NCI-H460 (cell line): ENCODE results near the gene PIANP. TPM values are rescaled to one million over a fixed set of nuclear protein-coding genes. Genes with fewer than 3 reads are reported as not detected.
"Not testable (repeated sequence)": the region's sequence is repeated elsewhere in the genome, so short reads cannot be mapped to it uniquely, and the experiment has no call there.

Source experiments
- DNase-seq: peaks from one replicate; pipeline ENCODE4 v3.0.0-alpha.2; 2016; ENCODE audit warnings: low read depth; ENCODE audit errors: extremely low read depth
- polyA plus RNA-seq: library from polyadenylated mRNA; depleted of rRNA; stranded (reverse); fragments of >200 nt; gene quantifications from 2 replicates; pipeline ENCODE4 v1.2.3, GENCODE V29; 2014; cell fraction: nucleus; rRNA removed
- total RNA-seq: library from RNA; depleted of rRNA; stranded (reverse); fragments of >200 nt; shearing (Covaris generic); gene quantifications from 2 replicates; pipeline ENCODE4 v1.2.3, GENCODE V29; 2014; rRNA removed

PIANP gene, protein sequence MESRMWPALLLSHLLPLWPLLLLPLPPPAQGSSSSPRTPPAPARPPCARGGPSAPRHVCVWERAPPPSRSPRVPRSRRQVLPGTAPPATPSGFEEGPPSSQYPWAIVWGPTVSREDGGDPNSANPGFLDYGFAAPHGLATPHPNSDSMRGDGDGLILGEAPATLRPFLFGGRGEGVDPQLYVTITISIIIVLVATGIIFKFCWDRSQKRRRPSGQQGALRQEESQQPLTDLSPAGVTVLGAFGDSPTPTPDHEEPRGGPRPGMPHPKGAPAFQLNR
- not detected in 2 replicates for total RNA-seq
- polyA plus RNA-seq, result not detected in 2 replicates

- no peak for DNase-seq
These were observed at the start of gene PIANP for GRCh38 chr12:6700646-6701051. Gene PIANP (minus strand): TSS chr12:6700815. CDS start chr12:6698061, 2,754 bp downstream.

DNA sequence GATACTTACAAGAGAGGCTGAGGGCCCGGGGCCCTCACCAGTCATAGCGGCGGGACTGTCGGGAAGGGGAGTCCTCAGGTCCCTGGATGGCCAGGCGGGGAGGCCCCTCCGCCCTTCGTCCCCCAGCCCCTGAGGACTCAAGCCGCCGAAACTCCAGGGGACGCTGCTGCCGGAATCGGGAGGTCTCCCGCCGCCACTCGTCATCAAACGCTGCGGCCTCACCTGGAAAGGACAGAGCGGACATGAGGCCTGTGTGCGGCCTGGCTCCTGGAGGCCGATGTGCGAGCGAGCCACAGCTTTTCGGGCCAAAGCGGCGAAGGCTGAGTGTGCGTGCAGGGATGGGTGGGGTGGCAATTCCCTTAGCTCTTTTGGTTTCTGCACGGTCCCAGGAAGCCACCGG is 48.1 kb upstream of the PIANP start:
- no peak for DNase-seq

DNA sequence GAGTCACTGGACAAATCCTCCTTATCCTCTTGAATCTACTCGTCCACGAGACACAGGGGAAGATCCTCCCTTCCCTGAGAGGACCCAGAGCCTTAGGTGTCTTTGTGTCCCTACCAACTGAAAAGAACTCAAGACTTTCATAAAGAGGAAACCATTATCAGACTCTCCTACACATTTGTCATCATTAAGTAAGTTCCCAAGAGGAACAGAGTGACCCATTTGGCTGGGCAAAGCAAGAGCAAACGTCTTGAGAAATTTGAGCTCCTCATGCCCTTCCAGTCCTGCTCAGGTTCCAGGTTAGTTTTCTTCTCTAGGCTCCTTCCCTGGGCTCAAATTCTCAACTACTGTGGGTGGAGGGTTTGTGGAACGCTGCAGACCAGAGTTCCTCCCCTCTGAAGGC is 46.6 kb upstream of the PIANP start:
- DNase-seq, result no peak

DNA sequence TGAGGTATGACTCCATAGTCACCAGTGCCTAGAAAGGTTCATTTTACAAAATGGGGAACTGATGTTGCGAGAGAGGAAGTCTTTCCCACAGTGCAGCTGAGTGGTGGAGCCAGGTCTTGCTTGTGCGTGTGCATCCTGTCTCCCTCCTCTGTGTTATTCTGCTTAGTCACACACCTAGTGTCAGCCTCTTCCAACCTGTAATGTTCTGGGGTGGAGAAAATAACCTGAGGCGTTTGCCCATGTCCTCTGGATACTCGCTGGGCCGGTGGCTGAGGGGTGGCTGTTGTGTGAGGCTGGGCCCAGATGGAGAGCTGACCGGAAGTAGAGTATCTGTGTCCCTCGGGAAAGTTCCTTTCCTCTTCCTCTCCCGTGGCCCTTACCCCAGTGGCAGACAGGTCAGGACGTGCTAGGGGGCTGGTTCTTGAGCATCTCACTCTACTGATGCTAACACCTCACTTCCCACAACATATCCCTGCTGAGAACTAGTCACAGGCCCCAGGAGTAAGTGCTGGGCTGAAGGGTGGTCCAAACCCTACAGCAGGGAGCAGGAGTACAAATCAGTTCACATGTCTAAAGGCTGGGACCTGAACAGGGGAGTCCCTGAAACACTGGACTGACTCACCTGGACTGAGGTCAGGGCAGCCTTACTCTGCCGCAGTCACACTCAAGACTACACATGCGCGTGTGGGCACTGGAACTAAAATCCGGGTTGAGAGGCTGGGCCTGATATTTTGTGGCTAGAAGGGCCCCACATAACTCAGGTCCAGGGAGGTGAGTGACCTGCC is 45.3 kb upstream of the PIANP start:
- DNase-seq, result no peak

GRCh38 chr12:6743300-6743699 is 42.7 kb upstream of the PIANP start:
- DNase-seq, result not testable (repeated sequence)

- no peak for DNase-seq
These were observed 42.2 kb upstream of the PIANP start for GRCh38 chr12:6742834-6743233.

DNA sequence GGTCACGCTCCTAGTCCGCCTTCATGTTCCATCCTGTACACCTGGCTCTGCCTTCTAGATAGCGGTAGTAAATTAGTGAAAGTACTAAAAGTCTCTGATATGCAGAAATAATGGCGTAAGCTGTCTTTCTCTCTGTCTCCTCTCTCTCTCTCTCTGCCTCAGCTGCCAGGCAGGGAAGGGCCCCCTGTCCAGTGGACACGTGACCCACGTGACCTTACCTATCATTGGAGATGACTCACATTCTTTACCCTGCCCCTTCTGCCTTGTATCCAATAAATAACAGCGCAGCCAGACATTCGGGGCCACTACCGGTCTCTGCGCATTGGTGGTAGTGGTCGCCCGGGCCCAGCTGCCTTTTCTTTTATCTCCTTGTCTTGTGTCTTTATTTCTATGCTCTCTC is 41.5 kb upstream of the PIANP start:
- not testable (repeated sequence) for DNase-seq

DNA sequence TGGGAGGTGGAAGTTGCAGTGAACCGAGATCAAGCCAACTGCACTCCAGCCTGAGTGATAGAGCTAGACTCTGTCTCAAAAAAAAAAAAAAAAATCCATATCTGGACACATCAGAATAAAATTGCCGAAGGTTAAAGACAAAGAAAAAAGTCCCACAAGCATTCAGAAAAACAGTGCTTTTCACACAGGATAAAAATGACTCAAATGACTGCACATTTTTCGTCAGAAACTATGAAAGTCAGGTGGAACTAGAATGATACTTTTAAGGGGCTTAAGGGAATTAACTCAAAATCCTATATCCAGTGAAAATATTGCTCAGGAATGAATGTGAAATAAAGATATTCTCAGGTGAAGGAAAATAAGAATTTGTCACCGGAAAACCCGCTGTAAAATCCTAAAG is 36.1 kb upstream of the PIANP start:
- no peak for DNase-seq

- peak; percentile 44 for DNase-seq
These were observed 35.0 kb upstream of the PIANP start for GRCh38 chr12:6735448-6736191.

GRCh38 chr12:6734506-6735387 is 34.1 kb upstream of the PIANP start:
- no peak for DNase-seq

GRCh38 chr12:6730169-6730568 is 29.6 kb upstream of the PIANP start:
- DNase-seq, result no peak

DNA sequence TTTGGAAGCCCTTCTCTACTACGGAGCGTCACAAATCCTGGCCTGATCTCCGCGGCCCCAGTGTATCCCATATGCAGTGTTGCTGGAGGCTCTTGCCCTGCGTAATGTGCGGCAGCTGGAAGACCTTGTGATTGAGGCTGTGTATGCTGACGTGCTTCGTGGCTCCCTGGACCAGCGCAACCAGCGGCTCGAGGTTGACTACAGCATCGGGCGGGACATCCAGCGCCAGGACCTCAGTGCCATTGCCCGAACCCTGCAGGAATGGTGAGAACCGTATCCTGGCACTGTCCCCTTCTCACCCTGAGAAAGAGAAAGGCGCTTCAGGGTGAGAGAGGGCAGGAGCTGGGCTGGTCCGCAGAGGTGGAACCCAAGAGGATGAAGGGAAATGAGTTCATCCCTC is 28.6 kb upstream of the PIANP start:
- DNase-seq, result no peak

DNA sequence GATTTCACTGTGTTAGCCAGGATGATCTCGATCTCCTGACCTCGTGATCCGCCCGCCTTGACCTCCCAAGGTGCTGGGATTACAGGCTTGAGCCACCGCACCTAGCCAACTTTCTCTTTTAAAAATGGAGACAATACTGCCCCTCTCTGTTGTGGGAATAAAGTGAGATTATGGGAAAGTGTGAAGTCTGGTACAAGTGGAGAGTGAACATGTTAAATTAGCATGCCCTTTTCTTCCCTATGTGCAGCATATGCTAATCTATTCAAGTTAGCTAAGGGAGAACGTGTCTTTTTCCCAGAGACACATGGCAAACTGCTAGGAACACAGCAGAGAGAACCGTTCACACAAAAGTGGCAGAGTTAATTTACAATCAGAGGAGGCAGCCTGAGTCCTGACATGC is 24.7 kb upstream of the PIANP start:
- DNase-seq, result no peak

- no peak for DNase-seq
These were observed 23.8 kb upstream of the PIANP start for GRCh38 chr12:6724409-6724797.

DNA sequence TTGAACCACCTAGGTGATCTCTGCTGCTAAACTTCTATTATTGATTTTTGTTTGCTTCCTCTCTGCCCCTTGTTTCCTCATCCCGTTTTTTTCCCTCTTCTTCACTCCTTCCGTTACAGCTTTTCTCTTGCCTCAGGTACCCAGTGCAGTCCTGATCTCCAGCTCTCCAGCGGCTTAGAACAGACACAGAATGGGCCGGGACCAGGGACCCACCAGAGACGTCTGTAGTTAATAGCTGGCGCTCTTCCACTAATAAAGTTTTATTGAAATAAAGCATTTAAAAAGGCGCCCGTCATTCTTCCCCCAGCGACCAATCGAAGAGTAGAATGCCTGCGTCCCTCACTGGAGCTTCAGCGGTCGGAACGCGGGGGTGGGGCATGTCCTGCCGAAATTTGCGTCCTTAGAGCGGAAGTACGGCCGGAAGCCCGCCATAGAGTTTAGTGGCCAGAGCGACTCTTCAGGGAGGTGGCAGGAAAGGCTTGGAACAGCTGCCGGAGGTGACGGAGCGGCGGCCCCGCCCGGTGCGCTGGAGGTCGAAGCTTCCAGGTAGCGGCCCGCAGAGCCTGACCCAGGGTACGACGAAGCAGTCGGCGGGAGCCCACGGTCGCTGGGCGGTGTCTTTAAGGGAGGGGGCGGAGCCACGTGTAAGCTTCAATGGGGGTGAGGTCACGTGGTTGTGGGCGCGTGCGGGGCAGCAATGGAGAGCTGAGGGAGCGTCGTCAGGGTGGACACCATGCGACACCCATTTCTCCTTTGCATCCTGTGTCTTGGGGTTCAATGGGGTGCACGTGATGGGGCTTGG is 23.2 kb upstream of the PIANP start, which contains the start of gene COPS7A:
TSS of gene COPS7A (plus strand) at position 440 of the 802 bp plus-strand sequence. CDS start 611 bp downstream, outside the sequence.
- DNase-seq, result peak; percentile 92

GRCh38 chr12:6722863-6723262 is 22.2 kb upstream of the PIANP start:
- DNase-seq, result no peak

DNA sequence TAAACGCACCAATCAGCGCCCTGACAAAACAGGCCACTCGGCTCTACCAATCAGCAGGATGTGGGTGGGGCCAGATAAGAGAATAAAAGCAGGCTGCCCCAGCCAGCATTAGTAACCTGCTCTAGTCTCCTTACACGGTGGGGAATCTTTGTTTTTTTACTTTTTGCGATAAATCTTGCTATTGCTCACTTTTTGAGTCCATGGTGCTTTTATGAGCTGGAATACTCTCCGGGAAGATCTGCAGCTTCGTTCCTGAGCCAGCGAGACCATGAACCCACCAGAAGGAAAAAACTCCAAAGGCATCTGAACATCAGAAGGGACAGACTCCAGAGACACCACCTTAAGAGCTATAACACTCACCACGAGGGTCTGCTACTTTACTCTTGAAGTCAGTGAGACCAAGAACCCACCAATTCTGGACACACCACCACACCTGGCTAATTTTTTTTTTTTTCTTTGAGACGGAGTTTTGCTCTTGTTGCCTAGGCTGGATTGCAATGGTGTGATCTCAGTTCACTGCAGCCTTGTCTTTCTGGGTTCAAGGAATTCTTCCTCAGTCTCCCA is 16.3 kb upstream of the PIANP start:
- DNase-seq, result no peak

DNA sequence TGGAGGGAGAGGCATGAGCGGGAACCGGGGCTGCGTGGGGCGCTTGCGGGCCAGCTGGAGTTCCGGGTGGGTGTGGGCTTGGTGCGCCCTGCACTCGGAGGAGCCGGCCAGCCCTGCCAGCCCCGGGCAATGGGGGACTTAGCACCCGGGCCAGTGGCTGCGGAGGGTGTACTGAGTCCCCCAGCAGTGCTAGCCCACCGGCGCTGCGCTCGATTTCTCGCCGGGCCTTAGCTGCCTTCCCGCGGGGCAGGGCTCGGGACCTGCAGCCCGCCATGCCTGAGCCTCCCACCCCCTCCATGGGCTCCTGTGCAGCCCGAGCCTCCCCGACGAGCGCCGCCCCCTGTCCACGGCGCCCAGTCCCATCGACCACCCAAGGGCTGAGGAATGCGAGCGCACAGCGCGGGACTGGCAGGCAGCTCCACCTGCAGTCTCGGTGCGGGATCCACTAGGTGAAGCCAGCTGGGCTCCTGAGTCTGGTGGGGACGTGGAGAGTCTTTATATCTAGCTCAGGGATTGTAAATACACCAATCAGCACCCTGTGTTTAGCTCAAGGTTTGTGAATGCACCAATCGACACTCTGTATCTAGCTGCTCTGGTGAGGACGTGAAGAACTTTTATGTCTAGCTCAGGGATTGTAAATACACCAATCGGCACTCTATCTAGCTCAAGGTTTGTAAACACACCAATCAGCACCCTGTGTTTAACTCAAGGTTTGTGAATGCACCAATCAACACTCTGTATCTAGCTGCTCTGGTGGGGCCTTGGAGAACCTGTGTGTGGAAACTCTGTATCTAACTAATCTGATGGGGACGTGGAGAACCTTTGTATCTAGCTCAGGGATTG is 15.6 kb upstream of the PIANP start:
- not testable (repeated sequence) for DNase-seq
